ENCODE measurements around the gene CMIP.
"Not testable (repeated sequence)": the region's sequence is repeated elsewhere in the genome, so short reads cannot be mapped to it uniquely, and the experiment has no call there.

CMIP gene

GRCh38 chr16:81422153-81422552, 22.5 kb upstream of the CMIP start:
- not testable (repeated sequence) for DNase-seq

- DNase-seq, result peak; percentile 66
These were observed 19.8 kb upstream of the CMIP start for GRCh38 chr16:81424771-81425170.

GRCh38 chr16:81427219-81427618, 17.4 kb upstream of the CMIP start:
- no peak for DNase-seq

- DNase-seq, result no peak
These were observed 15.5 kb upstream of the CMIP start for GRCh38 chr16:81429045-81429521.

GRCh38 chr16:81431554-81432353, 12.9 kb upstream of the CMIP start:
- no peak for DNase-seq

- DNase-seq, result no peak
These were observed 11.6 kb upstream of the CMIP start for GRCh38 chr16:81432937-81433557.

- no peak for DNase-seq
These were observed 9.5 kb upstream of the CMIP start for GRCh38 chr16:81435103-81435502.

GRCh38 chr16:81435567-81435966, 9.0 kb upstream of the CMIP start:
- no peak for DNase-seq

- no peak for DNase-seq
These were observed 8.2 kb upstream of the CMIP start for GRCh38 chr16:81436386-81436785.

- no peak for DNase-seq
These were observed 6.7 kb upstream of the CMIP start for GRCh38 chr16:81437865-81438264.

- DNase-seq, result no peak
These were observed 3.5 kb upstream of the CMIP start for GRCh38 chr16:81440888-81441761.

GRCh38 chr16:81442220-81442915, 2.2 kb upstream of the CMIP start:
- DNase-seq, result no peak

GRCh38 chr16:81442916-81443687, 1.5 kb upstream of the CMIP start:
- no peak for DNase-seq

- DNase-seq, result no peak
These were observed 740 bp upstream of the CMIP start for GRCh38 chr16:81443688-81444447.

GRCh38 chr16:81445143-81445961, 744 bp downstream of the CMIP start:
- DNase-seq, result peak; percentile 47

GRCh38 chr16:81445966-81446906, 1.6 kb downstream of the CMIP start:
- DNase-seq, result peak; percentile 30

GRCh38 chr16:81446907-81447268, 2.3 kb downstream of the CMIP start:
- DNase-seq, result no peak

- no peak for DNase-seq
These were observed 2.9 kb downstream of the CMIP start for GRCh38 chr16:81447383-81448101.

Measured in activated CD4-positive, alpha-beta T cell treated with anti-CD3 and anti-CD28 coated beads, Interleukin-2, Interleukin-6, amounts not matched to agents 100 ng/mL and 50 ng/mL, durations not matched to agents 16 hours and 8 hours (primary cell).